ENCODE measurements around the gene FBXO15. TPM values are rescaled to one million over a fixed set of nuclear protein-coding genes. Genes with fewer than 3 reads are reported as not detected.

FBXO15 gene
- total RNA-seq, 2 donors from 2014 or later = 1.0 to 3.3 TPM

DNA sequence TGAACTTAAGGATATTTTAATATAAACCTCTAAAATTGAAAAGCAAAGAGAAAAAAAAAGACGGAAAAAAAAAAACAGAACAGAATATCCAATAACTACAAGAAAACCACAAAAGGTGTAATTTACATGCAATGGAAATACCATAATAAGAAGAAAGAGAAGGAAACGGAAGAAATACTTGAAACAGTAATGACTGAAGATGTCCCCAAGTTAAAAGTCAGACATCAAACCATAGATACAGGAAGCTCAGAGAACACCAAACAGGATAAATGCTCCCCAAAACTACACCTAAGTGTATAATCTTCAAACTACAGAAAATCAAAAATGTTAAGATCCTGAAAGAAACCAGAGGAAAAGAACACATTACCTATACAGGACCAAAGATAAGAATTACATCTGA, 39.2 kb downstream of the FBXO15 start:
- H3K36me3 ChIP-seq (replicated peaks in 1 of 2; ENCODE audit: insufficient read depth in 1 of 2, low read depth in 2 of 2) = no peaks in the 10 kb centered on the region
- no peak overlapping the region for H3K4me3 ChIP-seq
- H3K27ac ChIP-seq = no peak overlapping the region
- 68 to 78% methylated on average over 2 of the region's 2 CpGs for WGBS, 2 donors
- no peaks in the 10 kb centered on the region for H3K9me3 ChIP-seq
- TF ChIP-seq, protein P1, sequence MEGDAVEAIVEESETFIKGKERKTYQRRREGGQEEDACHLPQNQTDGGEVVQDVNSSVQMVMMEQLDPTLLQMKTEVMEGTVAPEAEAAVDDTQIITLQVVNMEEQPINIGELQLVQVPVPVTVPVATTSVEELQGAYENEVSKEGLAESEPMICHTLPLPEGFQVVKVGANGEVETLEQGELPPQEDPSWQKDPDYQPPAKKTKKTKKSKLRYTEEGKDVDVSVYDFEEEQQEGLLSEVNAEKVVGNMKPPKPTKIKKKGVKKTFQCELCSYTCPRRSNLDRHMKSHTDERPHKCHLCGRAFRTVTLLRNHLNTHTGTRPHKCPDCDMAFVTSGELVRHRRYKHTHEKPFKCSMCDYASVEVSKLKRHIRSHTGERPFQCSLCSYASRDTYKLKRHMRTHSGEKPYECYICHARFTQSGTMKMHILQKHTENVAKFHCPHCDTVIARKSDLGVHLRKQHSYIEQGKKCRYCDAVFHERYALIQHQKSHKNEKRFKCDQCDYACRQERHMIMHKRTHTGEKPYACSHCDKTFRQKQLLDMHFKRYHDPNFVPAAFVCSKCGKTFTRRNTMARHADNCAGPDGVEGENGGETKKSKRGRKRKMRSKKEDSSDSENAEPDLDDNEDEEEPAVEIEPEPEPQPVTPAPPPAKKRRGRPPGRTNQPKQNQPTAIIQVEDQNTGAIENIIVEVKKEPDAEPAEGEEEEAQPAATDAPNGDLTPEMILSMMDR (IDR thresholded peaks at IDR 0.05) = no peak
- TF ChIP-seq POLR2A (IDR thresholded peaks at IDR 0.05) = no peak
- no peaks in the 10 kb centered on the region for H3K4me1 ChIP-seq
- ATAC-seq (no peak), DNase-seq (no peak)
- intact Hi-C loops (cut with DNase I) = no loop called here
- no peaks in the 10 kb centered on the region for H3K27me3 ChIP-seq

DNA sequence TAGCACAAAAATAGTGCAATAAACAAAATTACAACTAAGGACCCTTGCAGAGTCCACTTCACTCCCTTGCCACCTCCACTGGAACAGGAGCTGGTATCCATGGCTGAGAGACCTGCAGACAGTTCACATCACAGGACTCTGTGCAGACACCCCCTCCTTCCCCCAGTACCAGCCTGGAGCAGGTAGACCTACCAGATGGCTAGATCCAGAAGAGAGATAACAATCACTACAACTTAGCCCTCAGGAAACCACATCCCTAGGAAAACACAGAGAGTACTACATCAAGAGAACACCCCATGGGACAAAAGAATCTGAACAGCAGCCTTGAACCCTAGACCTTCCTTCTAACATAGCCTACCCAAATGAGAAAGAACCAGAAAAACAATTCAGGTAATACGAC, 49.8 kb downstream of the FBXO15 start:
- intact Hi-C loops (cut with DNase I) = no loop called here
- 81 to 82% methylated on average over 1 of the region's 1 CpG for WGBS, 2 donors
- no peaks in the 10 kb centered on the region for H3K36me3 ChIP-seq (replicated peaks in 1 of 2; ENCODE audit: insufficient read depth in 1 of 2, low read depth in 2 of 2)

GRCh38 chr18:74092922-74093321, 54.7 kb downstream of the FBXO15 start:
- H3K4me3 ChIP-seq = no peak overlapping the region

More for the DNA sequence above, 49.8 kb downstream of the FBXO15 start:
- no peaks in the 10 kb centered on the region for H3K4me1 ChIP-seq
- H3K9me3 ChIP-seq = peaks cover 0 to 6% (median 0%) of the 10 kb centered on the region in 3 donors
- TF ChIP-seq, protein P1 (IDR thresholded peaks at IDR 0.05) = no peak
- TF ChIP-seq POLR2A (IDR thresholded peaks at IDR 0.05) = no peak
- ATAC-seq (no peak), DNase-seq (no peak)
- H3K27me3 ChIP-seq = no peaks in the 10 kb centered on the region
- no peak overlapping the region for H3K4me3 ChIP-seq
- H3K27ac ChIP-seq = no peak overlapping the region

DNA sequence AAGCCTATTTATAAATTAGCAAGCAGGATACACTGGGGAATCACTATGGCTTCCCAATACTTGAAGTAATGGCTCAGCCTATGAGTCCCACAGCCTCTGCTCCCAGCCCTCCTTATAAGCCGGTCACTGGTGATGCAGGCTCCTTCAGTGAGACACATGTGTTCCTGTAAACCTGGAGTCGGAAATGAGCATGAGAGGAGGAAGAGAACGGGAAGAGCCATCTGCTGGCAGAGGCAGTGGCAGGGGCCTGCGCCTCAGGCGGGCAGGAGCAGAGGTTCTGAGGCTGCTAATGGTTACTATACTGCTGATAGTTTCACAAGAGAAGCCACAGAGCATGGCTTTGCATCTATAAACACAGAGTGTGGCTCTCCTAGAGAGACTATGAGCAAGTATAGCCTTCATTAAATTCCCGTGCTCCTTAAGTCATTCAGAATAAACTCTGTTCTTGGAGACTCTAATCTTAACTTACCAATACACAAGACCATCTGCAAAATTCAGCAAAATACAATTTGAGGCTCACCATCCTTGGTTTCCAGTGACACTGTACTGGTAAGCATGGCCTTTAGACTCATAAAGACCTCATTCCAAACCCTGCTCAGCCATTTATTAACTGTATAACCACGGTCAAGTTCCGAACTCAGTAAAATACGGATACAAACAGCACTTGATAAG, 63.3 kb downstream of the FBXO15 start:
- Histone ChIP-seq H3K9me3 (no peaks in the 10 kb centered on the region), H3K27me3 (no peaks in the 10 kb centered on the region), H3K27ac (no peak overlapping the region), H3K4me3 (no peak overlapping the region), H3K4me1 (no peaks in the 10 kb centered on the region), H3K36me3 (replicated peaks in 1 of 2; ENCODE audit: insufficient read depth in 1 of 2, low read depth in 2 of 2) (no peaks in the 10 kb centered on the region)
- WGBS, 2 donors = 84 to 89% methylated on average over 9 of the region's 9 CpGs
- intact Hi-C loops (cut with DNase I) = no loop called here
- ATAC-seq = no peak
- no peak for DNase-seq
- TF ChIP-seq, protein P1 (IDR thresholded peaks at IDR 0.05) = no peak
- TF ChIP-seq POLR2A (IDR thresholded peaks at IDR 0.05) = no peak

More at GRCh38 chr18:74092922-74093321, 54.7 kb downstream of the FBXO15 start:
- TF ChIP-seq, protein P1 (IDR thresholded peaks at IDR 0.05) = no peak
- no peak for TF ChIP-seq POLR2A (IDR thresholded peaks at IDR 0.05)
- DNase-seq (no peak), ATAC-seq (no peak)
- intact Hi-C loops (cut with DNase I) = no loop called here
- Histone ChIP-seq H3K36me3 (replicated peaks in 1 of 2; ENCODE audit: insufficient read depth in 1 of 2, low read depth in 2 of 2) (no peaks in the 10 kb centered on the region), H3K27ac (no peak overlapping the region), H3K4me1 (no peaks in the 10 kb centered on the region), H3K9me3 (no peaks in the 10 kb centered on the region), H3K27me3 (no peaks in the 10 kb centered on the region)
- WGBS, 2 donors = 77 to 94% methylated on average over 3 of the region's 3 CpGs

DNA sequence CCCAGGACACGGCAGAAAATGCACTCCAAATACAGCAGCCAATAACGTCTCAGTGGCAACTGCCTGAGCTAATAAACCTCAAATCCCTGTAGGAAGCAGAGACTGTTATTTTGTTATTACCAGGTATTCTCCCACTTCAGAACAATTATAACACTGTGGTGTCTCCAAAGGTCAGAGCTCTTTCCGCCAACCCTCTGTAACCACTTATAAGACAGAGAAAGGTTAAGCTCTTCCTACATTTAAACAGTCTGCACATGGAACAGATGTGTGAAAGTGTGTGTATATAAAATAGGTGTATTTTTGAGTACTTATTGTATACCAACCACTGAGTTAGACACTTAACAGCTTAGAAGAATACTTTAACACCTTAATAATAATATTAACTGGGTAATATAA, 64.1 kb downstream of the FBXO15 start:
- ATAC-seq (no peak), DNase-seq (no peak)
- intact Hi-C loops (cut with DNase I) = no loop called here
- H3K36me3 ChIP-seq (replicated peaks in 1 of 2; ENCODE audit: insufficient read depth in 1 of 2, low read depth in 2 of 2) = no peaks in the 10 kb centered on the region
- no peaks in the 10 kb centered on the region for H3K4me1 ChIP-seq
- no peaks in the 10 kb centered on the region for H3K9me3 ChIP-seq
- 82 to 85% methylated on average over 3 of the region's 3 CpGs for WGBS, 2 donors
- H3K27ac ChIP-seq = no peak overlapping the region
- no peaks in the 10 kb centered on the region for H3K27me3 ChIP-seq
- TF ChIP-seq, protein P1 (IDR thresholded peaks at IDR 0.05) = no peak
- TF ChIP-seq POLR2A (IDR thresholded peaks at IDR 0.05) = no peak
- no peak overlapping the region for H3K4me3 ChIP-seq

All from body of pancreas (tissue), 4 donors.